Measurements from ENCODE around the gene CAPN14. TPM values are rescaled to one million over a fixed set of nuclear protein-coding genes. Genes with fewer than 3 reads are reported as not detected.

Gene CAPN14
- total RNA-seq, 6 donors from 2014 or later: 0.11 to 1.0 (median 0.27) TPM

DNA sequence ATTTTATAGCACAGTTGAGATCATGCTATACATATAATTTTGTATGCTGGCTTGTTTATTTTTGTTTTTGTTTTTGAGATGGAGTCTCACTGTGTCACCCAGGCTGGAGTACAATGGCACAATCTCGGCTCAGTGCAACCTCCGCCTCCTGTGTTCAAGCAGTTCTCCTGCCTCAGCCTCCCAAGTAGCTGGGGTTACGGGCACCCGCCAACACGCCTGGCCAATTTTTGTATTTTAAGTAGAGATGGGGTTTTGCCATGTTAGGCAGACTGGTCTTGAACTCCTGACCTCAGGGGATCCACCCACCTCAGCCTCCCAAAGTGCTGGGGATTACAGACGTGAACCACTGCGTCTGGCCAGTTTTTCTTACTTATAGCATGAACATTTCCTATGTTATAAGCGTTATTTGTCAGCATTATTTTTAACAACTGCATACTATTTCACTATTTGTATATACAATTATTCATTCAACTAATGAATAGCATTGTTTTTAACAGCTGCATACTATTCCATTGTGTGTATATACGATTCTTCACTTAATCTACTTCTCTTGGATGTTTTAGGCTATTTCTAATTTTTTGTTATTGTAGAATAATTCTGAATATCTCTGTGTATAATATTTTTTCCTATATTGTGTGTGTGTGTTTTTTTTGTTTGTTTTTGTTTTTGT lies 20.2 kb upstream of the CAPN14 start:
- TF ChIP-seq, protein P1, sequence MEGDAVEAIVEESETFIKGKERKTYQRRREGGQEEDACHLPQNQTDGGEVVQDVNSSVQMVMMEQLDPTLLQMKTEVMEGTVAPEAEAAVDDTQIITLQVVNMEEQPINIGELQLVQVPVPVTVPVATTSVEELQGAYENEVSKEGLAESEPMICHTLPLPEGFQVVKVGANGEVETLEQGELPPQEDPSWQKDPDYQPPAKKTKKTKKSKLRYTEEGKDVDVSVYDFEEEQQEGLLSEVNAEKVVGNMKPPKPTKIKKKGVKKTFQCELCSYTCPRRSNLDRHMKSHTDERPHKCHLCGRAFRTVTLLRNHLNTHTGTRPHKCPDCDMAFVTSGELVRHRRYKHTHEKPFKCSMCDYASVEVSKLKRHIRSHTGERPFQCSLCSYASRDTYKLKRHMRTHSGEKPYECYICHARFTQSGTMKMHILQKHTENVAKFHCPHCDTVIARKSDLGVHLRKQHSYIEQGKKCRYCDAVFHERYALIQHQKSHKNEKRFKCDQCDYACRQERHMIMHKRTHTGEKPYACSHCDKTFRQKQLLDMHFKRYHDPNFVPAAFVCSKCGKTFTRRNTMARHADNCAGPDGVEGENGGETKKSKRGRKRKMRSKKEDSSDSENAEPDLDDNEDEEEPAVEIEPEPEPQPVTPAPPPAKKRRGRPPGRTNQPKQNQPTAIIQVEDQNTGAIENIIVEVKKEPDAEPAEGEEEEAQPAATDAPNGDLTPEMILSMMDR (IDR thresholded peaks at IDR 0.05): no peak
- TF ChIP-seq POLR2A (IDR thresholded peaks at IDR 0.05): no peak
- TF ChIP-seq EP300 (IDR thresholded peaks at IDR 0.05): no peak
- no peak for TF ChIP-seq POLR2AphosphoS5 (IDR thresholded peaks at IDR 0.05)
- WGBS, 2 donors: 89 to 98% methylated on average over 9 of the region's 9 CpGs
- Histone ChIP-seq H3K27ac (no peak overlapping the region), H3K4me3 (no peak overlapping the region), H3K9me3 (no peaks in the 10 kb centered on the region), H3K36me3 (no peaks in the 10 kb centered on the region), H3K27me3 (no peaks in the 10 kb centered on the region), H3K4me1 (peaks cover 8 to 36% (median 21%) of the 10 kb centered on the region in 4 donors)
- DNase-seq (peak in 1 of 2 donors; percentile 12), ATAC-seq (ENCODE audit: low FRiP score in 2 of 2) (no peak)

DNA sequence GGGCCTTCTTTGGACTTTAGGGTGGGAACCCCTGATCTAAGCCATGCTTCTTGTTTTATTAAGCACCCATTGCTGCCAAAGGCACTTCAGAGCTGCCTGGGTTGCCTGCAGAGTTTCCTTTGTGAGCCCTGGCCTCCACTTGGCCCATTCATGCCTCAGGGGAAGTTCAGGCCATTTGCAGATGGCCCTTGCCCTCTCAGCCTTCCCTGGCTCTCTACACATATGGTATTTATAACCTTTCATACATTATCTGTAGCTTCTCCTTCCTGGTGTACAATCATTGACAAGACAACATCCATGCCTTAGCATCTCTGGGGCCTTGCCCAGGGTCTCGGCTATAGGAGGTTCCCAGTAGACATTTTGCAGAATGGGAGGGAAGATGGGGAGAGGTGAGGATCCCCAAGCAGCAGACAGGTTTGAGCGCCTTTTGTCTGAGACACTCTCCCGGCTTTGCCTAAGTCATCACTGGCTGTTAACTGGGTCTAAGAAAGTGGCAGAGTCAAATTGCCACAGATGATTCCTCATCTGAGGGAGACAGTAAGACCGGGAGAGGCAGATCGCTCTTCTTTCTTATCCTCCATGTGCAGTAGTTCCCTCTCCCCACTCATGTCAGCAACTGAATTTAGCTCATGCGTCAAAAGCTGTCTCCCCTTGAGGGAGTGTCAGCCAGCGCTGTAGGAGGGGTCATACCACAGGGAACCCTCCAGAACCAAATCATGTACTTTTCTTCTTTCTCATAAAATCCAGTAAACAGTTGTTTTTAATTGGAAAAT lies 19.3 kb upstream of the CAPN14 start:
- no peak for ATAC-seq (ENCODE audit: low FRiP score in 2 of 2)
- Histone ChIP-seq H3K4me3 (no peak overlapping the region), H3K36me3 (no peaks in the 10 kb centered on the region), H3K27me3 (no peaks in the 10 kb centered on the region), H3K27ac (peak overlapping the region in 1 of 4 donors; percentile 15), H3K9me3 (no peaks in the 10 kb centered on the region), H3K4me1 (peaks cover 8 to 36% (median 21%) of the 10 kb centered on the region in 4 donors)
- TF ChIP-seq POLR2A (IDR thresholded peaks at IDR 0.05): no peak
- DNase-seq: no peak
- WGBS, 2 donors: 73 to 79% methylated on average over 7 of the region's 7 CpGs

DNA sequence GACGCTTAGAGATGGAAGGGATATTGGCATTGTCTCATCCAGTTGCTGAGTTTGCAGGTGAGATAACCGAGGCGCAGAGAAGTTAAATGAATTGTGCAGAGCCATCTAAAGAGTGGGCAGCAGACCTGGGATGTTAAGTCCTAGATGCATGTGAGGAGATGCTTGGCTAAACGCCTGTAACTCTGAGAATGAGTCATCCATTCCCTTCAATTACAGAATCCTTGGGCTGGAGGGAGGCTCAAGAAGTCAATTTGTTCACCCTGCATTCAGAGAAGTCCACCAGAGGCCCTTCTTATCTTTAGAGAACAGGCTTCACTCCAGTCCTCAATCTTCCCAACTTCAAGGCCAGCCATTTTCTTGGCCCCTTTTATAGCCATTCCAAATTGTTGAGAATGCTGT lies 18.2 kb upstream of the CAPN14 start:
- TF ChIP-seq EP300 (IDR thresholded peaks at IDR 0.05): no peak
- TF ChIP-seq, protein P1 (IDR thresholded peaks at IDR 0.05): no peak
- no peak for TF ChIP-seq POLR2AphosphoS5 (IDR thresholded peaks at IDR 0.05)
- TF ChIP-seq POLR2A (IDR thresholded peaks at IDR 0.05): no peak
- H3K36me3 ChIP-seq: no peaks in the 10 kb centered on the region
- peak overlapping the region in 3 of 4 donors; percentile 60 to 79 (median 68) for H3K4me3 ChIP-seq
- H3K27me3 ChIP-seq: no peaks in the 10 kb centered on the region
- WGBS, 2 donors: 76 to 78% methylated on average over 4 of the region's 4 CpGs
- no peak overlapping the region for H3K27ac ChIP-seq
- DNase-seq: no peak
- no peak for ATAC-seq (ENCODE audit: low FRiP score in 2 of 2)
- peaks cover 8 to 36% (median 21%) of the 10 kb centered on the region in 4 donors for H3K4me1 ChIP-seq
- no peaks in the 10 kb centered on the region for H3K9me3 ChIP-seq

DNA sequence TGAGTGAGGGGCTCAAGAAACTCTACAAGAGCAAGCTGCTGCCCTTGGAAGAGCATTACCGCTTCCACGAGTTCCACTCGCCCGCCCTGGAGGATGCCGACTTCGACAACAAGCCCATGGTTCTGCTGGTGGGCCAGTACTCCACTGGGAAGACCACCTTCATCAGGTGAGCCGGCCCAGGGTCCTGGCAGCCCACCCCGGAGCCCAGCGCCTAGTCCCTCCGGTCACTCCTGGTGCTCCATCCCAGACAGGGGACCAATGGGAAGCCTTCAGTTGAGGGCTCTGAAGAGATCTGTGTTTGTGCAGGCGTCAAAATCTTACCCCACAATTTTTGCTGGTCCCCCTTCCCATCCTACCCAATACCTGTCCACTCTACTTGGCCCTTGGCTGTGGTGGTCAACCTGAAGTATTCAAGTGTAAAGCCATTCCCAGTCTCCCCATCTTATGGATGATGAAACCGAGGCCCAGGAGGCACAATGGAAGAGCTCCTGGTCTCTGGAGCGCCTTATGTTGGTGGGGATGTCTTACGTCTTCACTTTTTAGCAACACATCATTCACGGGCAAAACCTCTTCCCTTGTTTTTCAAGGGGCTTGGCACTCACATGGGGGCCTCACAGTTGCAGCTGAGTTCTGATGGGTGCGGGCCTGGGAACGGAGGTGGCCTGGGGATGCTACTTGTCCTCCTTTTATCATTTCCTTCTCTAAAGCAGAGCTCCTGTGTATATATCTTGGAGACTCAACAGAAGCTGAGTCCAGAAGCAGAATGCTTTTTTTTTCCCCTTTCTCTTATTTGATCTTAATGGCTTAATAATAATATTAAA lies 17.6 kb upstream of the CAPN14 start:
- DNase-seq (no peak), ATAC-seq (ENCODE audit: low FRiP score in 2 of 2) (no peak)
- peak overlapping the region; percentile 15 to 79 (median 60) for H3K27ac ChIP-seq
- no peaks in the 10 kb centered on the region for H3K9me3 ChIP-seq
- no peak for TF ChIP-seq EP300 (IDR thresholded peaks at IDR 0.05)
- H3K4me3 ChIP-seq: peak overlapping the region; percentile 53 to 79 (median 64)
- peaks cover 8 to 36% (median 21%) of the 10 kb centered on the region in 4 donors for H3K4me1 ChIP-seq
- H3K27me3 ChIP-seq: no peaks in the 10 kb centered on the region
- WGBS, 2 donors: 63 to 65% methylated on average over 17 of the region's 17 CpGs
- no peaks in the 10 kb centered on the region for H3K36me3 ChIP-seq

DNA sequence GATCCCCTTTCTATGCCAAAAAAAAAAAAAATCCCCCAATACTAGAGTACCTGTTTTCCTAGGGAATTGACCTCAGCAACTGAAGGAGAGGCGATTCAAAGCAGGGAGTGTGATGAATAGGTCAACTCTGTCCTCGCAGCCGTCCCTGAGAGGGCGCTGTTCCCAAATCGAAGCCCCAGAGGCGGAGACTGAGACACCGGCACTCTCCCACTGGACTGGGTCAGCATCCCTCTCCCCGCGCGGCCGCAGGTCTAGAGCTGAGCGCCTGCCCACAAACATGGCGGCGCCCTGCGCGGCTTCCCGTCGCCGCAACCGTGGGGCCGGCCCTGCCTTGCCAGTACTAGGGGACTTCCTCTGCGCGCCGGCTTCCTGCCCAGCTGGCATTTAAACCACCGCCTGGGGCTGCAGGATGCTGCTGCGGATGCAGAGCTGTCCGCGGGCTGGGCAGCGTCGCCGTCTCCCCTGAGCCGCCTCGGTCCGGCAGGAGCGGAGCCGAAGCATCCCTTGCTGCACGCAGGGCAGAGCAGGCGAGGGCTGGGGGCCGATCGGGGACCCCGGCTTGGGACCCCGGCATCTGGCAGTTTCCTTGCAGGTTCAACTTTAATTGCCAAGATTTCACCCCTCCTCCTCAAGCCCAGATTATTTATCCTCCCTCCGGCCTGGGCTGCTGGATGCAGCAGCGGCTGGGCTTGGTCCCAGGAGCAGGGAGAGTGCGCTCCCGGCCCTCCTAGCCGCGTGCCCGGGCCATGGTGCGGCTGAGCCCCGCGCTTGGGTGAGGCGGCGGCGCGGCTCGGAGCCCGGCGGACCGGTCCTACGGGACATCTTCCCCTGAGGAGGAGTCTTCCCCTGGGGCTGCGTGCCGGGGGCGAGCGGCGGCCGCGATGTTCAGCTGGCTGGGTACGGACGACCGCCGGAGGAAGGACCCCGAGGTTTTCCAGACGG lies 16.7 kb upstream of the CAPN14 start, which contains the start of gene EHD3:
TSS of gene EHD3 (plus strand) at position 412 of the 942 bp plus-strand sequence. CDS start at position 882, 470 bp downstream.
- H3K9me3 ChIP-seq: no peaks in the 10 kb centered on the region
- no peaks in the 10 kb centered on the region for H3K27me3 ChIP-seq
- H3K4me3 ChIP-seq: peak within 1 kb of the TSS; percentile 53 to 79 (median 64)
- H3K36me3 ChIP-seq: no peaks in the 10 kb centered on the region
- H3K27ac ChIP-seq: peak within 1 kb of the TSS; percentile 15 to 79 (median 60)
- H3K4me1 ChIP-seq: peaks cover 8 to 27% (median 19%) of the 10 kb centered on the region in 4 donors
- peak; percentile 91 to 96 for DNase-seq
- TF ChIP-seq POLR2A (IDR thresholded peaks at IDR 0.05) (peak in 1 of 4 donors; percentile 42), EP300 (IDR thresholded peaks at IDR 0.05) (no peak), POLR2AphosphoS5 (IDR thresholded peaks at IDR 0.05) (peak; percentile 57 to 60)
- TF ChIP-seq, protein P1 (IDR thresholded peaks at IDR 0.05): peak; percentile 38 to 63 (median 56)
- peak; percentile 94 to 97 for ATAC-seq (ENCODE audit: low FRiP score in 2 of 2)
- 1 to 5% methylated on average over 9 to 47 of the region's 74 CpGs for WGBS, 2 donors

Measured in upper lobe of left lung (tissue), 6 donors.